ENCODE measurements around the gene DPY19L2.

Gene DPY19L2

DNA sequence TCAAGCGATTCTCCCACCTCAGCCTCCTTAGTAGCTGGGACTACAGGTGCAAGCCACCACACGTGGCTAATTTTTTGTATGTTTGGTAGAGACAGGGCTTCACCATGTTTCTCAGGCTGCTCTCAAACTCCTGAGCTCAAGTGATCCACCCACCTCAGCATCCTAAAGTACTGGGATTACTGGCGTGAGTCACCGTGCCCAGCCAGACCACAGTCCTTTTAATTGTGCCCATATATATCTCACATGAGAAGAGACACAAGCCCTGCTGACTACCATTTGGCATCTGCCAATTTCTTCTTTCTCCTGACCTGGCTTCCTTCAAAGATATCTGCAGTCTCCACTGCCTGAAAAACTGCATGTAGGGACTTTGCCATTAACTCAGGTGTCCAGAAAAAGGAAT, 142.5 kb downstream of the DPY19L2 start:
- Histone ChIP-seq H3K27me3 (ENCODE audit: control insufficient read depth, low read length) (no peaks in the 10 kb centered on the region), H3K9me2 (replicated peaks; ENCODE audit: control insufficient read depth, low read length) (no peaks in the 10 kb centered on the region), H3K4me2 (ENCODE audit: low read length) (no peak overlapping the region), H3K9me3 (ENCODE audit: control insufficient read depth, insufficient read depth, low read length) (no peaks in the 10 kb centered on the region), H3K36me3 (ENCODE audit: control insufficient read depth, low read length) (no peaks in the 10 kb centered on the region), H3K4me3 (ENCODE audit: low read length) (no peak overlapping the region), H4K20me1 (ENCODE audit: control insufficient read depth, insufficient read depth, low read depth, low read length) (no peaks in the 10 kb centered on the region), H3F3A (ENCODE audit: control insufficient read depth, insufficient read depth) (no peaks in the 10 kb centered on the region), H3K79me2 (ENCODE audit: control insufficient read depth, low read length) (no peaks in the 10 kb centered on the region), H3K27ac (ENCODE audit: low read depth, low read length) (no peak overlapping the region), H3K4me1 (ENCODE audit: control insufficient read depth, low read length) (no peaks in the 10 kb centered on the region)
- TF ChIP-seq, protein P1, sequence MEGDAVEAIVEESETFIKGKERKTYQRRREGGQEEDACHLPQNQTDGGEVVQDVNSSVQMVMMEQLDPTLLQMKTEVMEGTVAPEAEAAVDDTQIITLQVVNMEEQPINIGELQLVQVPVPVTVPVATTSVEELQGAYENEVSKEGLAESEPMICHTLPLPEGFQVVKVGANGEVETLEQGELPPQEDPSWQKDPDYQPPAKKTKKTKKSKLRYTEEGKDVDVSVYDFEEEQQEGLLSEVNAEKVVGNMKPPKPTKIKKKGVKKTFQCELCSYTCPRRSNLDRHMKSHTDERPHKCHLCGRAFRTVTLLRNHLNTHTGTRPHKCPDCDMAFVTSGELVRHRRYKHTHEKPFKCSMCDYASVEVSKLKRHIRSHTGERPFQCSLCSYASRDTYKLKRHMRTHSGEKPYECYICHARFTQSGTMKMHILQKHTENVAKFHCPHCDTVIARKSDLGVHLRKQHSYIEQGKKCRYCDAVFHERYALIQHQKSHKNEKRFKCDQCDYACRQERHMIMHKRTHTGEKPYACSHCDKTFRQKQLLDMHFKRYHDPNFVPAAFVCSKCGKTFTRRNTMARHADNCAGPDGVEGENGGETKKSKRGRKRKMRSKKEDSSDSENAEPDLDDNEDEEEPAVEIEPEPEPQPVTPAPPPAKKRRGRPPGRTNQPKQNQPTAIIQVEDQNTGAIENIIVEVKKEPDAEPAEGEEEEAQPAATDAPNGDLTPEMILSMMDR (IDR thresholded peaks at IDR 0.05; ENCODE audit: low read depth, low read length, poor library complexity, severe bottlenecking): no peak
- TF ChIP-seq EZH2phosphoT487 (IDR thresholded peaks at IDR 0.05; ENCODE audit: borderline replicate concordance, low read length): no peak

DNA sequence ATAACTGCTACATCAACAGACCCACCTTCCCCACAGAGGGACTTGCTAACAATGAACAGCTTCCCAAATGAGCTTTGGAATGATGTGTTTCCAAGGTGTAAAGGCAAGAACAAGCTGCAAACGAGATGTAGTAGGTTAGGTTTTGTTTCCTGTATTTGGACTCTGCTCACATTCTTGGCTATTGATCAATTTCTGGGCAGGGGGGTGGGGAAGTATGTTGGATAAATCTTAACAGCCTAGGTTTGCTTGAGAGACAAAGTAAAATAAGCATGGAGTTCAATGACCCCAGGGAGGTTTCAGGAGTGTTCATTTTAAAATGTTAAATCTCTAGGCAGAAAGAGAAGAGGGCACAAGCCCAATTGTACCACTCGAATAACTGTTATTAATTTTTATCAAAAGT, 146.6 kb downstream of the DPY19L2 start:
- Histone ChIP-seq H3K4me2 (ENCODE audit: low read length) (no peak overlapping the region), H3K36me3 (ENCODE audit: control insufficient read depth, low read length) (no peaks in the 10 kb centered on the region), H3K27me3 (ENCODE audit: control insufficient read depth, low read length) (no peaks in the 10 kb centered on the region), H3F3A (ENCODE audit: control insufficient read depth, insufficient read depth) (no peaks in the 10 kb centered on the region), H3K79me2 (ENCODE audit: control insufficient read depth, low read length) (no peaks in the 10 kb centered on the region), H3K9me2 (replicated peaks; ENCODE audit: control insufficient read depth, low read length) (no peaks in the 10 kb centered on the region), H3K9me3 (ENCODE audit: control insufficient read depth, insufficient read depth, low read length) (no peaks in the 10 kb centered on the region), H3K4me1 (ENCODE audit: control insufficient read depth, low read length) (no peaks in the 10 kb centered on the region), H3K27ac (ENCODE audit: low read depth, low read length) (no peak overlapping the region), H3K4me3 (ENCODE audit: low read length) (no peak overlapping the region), H4K20me1 (ENCODE audit: control insufficient read depth, insufficient read depth, low read depth, low read length) (no peaks in the 10 kb centered on the region)
- TF ChIP-seq, protein P1 (IDR thresholded peaks at IDR 0.05; ENCODE audit: low read depth, low read length, poor library complexity, severe bottlenecking): no peak
- no peak for TF ChIP-seq EZH2phosphoT487 (IDR thresholded peaks at IDR 0.05; ENCODE audit: borderline replicate concordance, low read length)
